K562 (cell line): Measurements from ENCODE around the gene C1orf167. TPM values are rescaled to one million over a fixed set of nuclear protein-coding genes. Genes with fewer than 3 reads are reported as not detected.
A peak's percentile ranks its signal among the peaks of the same experiment; 100 is the strongest.

ENCODE experiments used
- ARID2 ChIP-seq: fragments of 450-650 bp; IDR thresholded peaks from 2 replicates; pipeline ENCODE4 v1.6.1; 2017; ENCODE audit warnings: antibody characterized with exemption, mild to moderate bottlenecking
- ATF7 ChIP-seq: fragments of 450-650 bp; IDR thresholded peaks from 2 replicates; pipeline ENCODE4 v1.7.1; 2014; ENCODE audit warnings: mild to moderate bottlenecking, moderate library complexity
- GTF2A2 ChIP-seq: IDR thresholded peaks from 2 replicates; pipeline ENCODE4 v1.6.1; 2016; ENCODE audit warnings: mild to moderate bottlenecking, missing genetic modification characterization, missing compliant biosample characterization
- MCM7 ChIP-seq, 2 experiments: fragments of 450-650 bp; IDR thresholded peaks; 2 replicates each; pipeline ENCODE4 v1.6.1; 2016 to 2018
- MECOM ChIP-seq: fragments of 250-450 bp; sonication (Bioruptor Pico); IDR thresholded peaks from 2 replicates; pipeline ENCODE4 v1.8.0; 2022; ENCODE audit warnings: inconsistent platforms
- ZNF140 ChIP-seq: fragments of 250-450 bp; sonication (Bioruptor Pico); IDR thresholded peaks from 2 replicates; pipeline ENCODE4 v1.8.0; 2021; ENCODE audit warnings: moderate library complexity, mild to moderate bottlenecking, inconsistent platforms
- ZNF174 ChIP-seq: fragments of 250-450 bp; sonication (Bioruptor Pico); IDR thresholded peaks from 2 replicates; pipeline ENCODE4 v1.4.0; 2020; ENCODE audit warnings: mild to moderate bottlenecking
- ZNF217 ChIP-seq: sonication (generic); formaldehyde crosslinking; IDR thresholded peaks from 2 replicates; pipeline ENCODE4 v1.8.0; 2022; ENCODE audit warnings: mild to moderate bottlenecking, missing genetic modification reagents
- ZNF780A ChIP-seq: fragments of 250-450 bp; sonication (Bioruptor Pico); IDR thresholded peaks from 2 replicates; pipeline ENCODE4 v1.5.0; 2021; ENCODE audit warnings: mild to moderate bottlenecking
- ZSCAN32 ChIP-seq: fragments of 450-650 bp; formaldehyde crosslinking; IDR thresholded peaks from 2 replicates; pipeline ENCODE4 v1.4.0; 2020; ENCODE audit warnings: mild to moderate bottlenecking, moderate library complexity
- polyA plus RNA-seq, 8 experiments: library from polyadenylated mRNA; depleted of rRNA in 4 of 8; stranded (reverse) in 5 of 8; unstranded in 3 of 8; fragments of >200 nt; fragmentation: Nextera tagmentation in 2 of 8; fragmentation: Illumina TruSeq in 1 of 8; extraction: Ambion mirVana in 2 of 8; extraction: Trizol in 1 of 8; gene quantifications; 2 replicates each; pipeline versions ENCODE4 v1.2.1 to v1.2.3, GENCODE V29; 2011 to 2014; ENCODE audit warnings: inconsistent platforms in 1 of 8, missing spikeins in 1 of 8
- total RNA-seq, 7 experiments: library from RNA; depleted of rRNA in 6 of 7; stranded (reverse); fragments of >200 nt in 6 of 7; fragmentation: Illumina TruSeq in 2 of 7; extraction: Trizol in 2 of 7; gene quantifications; 2 replicates each; pipeline versions ENCODE4 v1.2.1 to v1.2.3, GENCODE V29; 2011 to 2021; ENCODE audit warnings: low replicate concordance in 1 of 7
- TF ChIP-seq, protein P1 (sequence below): fragments of 450-650 bp; IDR thresholded peaks from 2 replicates; pipeline ENCODE4 v1.6.1; 2018; ENCODE audit not compliant: partially characterized antibody
- TF ChIP-seq, protein P2 (sequence below): sonication (generic); formaldehyde crosslinking; IDR thresholded peaks from 2 replicates; pipeline ENCODE4 v1.8.0; 2023; ENCODE audit warnings: missing genetic modification reagents, mild to moderate bottlenecking, borderline replicate concordance
- TF ChIP-seq, protein P3 (sequence below): fragments of 150-350 bp; conservative IDR thresholded peaks from 2 replicates; pipeline ENCODE4 v1.6.1; 2014; ENCODE audit warnings: low read length
- TF ChIP-seq, protein P4 (sequence below): fragments of 450-650 bp; IDR thresholded peaks from 2 replicates; pipeline ENCODE4 v1.6.1; 2016; ENCODE audit warnings: borderline replicate concordance

Gene C1orf167
- total and polyA plus RNA-seq, 9 of the 15 experiments (the other 6 are each of a cell fraction or from before 2014, with no cell fraction given): 0.22 to 0.86 (median 0.31) TPM; not detected in 2

DNA sequence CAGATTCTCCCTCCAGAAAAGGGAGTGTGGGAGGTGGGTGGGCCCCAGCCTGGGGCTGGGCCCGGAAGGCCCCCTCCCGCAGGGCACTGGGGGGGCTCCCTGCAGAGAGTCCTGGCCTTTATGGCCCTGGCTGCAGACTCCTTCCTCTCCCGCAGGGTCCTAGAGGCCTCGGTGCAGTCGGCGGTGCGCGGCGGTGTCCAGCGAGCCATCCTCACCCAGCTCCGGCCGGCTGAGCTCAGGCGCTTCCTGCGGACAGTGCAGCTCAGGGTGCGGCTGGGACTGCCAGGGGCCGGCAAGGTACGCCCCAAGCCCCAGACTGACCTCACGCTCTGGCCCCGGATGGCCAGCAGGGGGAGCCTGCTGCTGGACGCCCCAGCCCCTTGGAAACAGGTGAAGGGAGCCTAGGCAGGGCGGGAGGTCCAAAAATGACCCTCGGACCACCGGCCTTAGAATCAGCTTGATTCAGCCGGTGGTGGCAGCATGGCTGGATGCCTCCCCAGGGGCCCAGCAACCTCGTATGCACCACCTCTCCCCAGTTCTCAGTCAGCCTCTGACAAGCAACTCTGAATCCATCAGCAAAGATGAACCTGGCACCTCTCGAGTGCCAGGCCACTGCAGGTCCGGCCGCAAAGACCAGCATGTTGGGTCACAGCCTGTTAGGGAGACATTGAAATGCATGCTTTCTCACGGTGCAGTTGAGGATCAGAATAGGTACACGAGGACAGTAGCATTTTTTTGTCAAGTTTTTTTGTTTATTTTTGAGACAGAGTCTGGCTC lies 23.2 kb downstream of the C1orf167 start (continued):
- TF ChIP-seq, protein P1, sequence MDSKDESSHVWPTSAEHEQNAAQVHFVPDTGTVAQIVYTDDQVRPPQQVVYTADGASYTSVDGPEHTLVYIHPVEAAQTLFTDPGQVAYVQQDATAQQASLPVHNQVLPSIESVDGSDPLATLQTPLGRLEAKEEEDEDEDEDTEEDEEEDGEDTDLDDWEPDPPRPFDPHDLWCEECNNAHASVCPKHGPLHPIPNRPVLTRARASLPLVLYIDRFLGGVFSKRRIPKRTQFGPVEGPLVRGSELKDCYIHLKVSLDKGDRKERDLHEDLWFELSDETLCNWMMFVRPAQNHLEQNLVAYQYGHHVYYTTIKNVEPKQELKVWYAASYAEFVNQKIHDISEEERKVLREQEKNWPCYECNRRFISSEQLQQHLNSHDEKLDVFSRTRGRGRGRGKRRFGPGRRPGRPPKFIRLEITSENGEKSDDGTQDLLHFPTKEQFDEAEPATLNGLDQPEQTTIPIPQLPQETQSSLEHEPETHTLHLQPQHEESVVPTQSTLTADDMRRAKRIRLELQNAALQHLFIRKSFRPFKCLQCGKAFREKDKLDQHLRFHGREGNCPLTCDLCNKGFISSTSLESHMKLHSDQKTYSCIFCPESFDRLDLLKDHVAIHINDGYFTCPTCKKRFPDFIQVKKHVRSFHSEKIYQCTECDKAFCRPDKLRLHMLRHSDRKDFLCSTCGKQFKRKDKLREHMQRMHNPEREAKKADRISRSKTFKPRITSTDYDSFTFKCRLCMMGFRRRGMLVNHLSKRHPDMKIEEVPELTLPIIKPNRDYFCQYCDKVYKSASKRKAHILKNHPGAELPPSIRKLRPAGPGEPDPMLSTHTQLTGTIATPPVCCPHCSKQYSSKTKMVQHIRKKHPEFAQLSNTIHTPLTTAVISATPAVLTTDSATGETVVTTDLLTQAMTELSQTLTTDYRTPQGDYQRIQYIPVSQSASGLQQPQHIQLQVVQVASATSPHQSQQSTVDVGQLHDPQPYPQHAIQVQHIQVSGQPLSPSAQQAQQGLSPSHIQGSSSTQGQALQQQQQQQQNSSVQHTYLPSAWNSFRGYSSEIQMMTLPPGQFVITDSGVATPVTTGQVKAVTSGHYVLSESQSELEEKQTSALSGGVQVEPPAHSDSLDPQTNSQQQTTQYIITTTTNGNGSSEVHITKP: peak; percentile 6
- TF ChIP-seq, protein P2, sequence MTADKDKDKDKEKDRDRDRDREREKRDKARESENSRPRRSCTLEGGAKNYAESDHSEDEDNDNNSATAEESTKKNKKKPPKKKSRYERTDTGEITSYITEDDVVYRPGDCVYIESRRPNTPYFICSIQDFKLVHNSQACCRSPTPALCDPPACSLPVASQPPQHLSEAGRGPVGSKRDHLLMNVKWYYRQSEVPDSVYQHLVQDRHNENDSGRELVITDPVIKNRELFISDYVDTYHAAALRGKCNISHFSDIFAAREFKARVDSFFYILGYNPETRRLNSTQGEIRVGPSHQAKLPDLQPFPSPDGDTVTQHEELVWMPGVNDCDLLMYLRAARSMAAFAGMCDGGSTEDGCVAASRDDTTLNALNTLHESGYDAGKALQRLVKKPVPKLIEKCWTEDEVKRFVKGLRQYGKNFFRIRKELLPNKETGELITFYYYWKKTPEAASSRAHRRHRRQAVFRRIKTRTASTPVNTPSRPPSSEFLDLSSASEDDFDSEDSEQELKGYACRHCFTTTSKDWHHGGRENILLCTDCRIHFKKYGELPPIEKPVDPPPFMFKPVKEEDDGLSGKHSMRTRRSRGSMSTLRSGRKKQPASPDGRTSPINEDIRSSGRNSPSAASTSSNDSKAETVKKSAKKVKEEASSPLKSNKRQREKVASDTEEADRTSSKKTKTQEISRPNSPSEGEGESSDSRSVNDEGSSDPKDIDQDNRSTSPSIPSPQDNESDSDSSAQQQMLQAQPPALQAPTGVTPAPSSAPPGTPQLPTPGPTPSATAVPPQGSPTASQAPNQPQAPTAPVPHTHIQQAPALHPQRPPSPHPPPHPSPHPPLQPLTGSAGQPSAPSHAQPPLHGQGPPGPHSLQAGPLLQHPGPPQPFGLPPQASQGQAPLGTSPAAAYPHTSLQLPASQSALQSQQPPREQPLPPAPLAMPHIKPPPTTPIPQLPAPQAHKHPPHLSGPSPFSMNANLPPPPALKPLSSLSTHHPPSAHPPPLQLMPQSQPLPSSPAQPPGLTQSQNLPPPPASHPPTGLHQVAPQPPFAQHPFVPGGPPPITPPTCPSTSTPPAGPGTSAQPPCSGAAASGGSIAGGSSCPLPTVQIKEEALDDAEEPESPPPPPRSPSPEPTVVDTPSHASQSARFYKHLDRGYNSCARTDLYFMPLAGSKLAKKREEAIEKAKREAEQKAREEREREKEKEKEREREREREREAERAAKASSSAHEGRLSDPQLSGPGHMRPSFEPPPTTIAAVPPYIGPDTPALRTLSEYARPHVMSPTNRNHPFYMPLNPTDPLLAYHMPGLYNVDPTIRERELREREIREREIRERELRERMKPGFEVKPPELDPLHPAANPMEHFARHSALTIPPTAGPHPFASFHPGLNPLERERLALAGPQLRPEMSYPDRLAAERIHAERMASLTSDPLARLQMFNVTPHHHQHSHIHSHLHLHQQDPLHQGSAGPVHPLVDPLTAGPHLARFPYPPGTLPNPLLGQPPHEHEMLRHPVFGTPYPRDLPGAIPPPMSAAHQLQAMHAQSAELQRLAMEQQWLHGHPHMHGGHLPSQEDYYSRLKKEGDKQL (CRISPR knock-in tag): peak; percentile 86; the same call in 1 of the 2 replicates
- TF ChIP-seq ZSCAN32 (CRISPR knock-in tag) (no peak), ZNF217 (CRISPR knock-in tag) (no peak), ATF7 (peak; percentile 82), ZNF140 (CRISPR knock-in tag) (no peak), MECOM (CRISPR knock-in tag) (no peak), GTF2A2 (tag) (no peak), ZNF174 (no peak), ZNF780A (CRISPR knock-in tag) (no peak), MCM7 (IDR thresholded peaks at IDR 0.05) (no peak), ARID2 (no peak)
- TF ChIP-seq, protein P3, sequence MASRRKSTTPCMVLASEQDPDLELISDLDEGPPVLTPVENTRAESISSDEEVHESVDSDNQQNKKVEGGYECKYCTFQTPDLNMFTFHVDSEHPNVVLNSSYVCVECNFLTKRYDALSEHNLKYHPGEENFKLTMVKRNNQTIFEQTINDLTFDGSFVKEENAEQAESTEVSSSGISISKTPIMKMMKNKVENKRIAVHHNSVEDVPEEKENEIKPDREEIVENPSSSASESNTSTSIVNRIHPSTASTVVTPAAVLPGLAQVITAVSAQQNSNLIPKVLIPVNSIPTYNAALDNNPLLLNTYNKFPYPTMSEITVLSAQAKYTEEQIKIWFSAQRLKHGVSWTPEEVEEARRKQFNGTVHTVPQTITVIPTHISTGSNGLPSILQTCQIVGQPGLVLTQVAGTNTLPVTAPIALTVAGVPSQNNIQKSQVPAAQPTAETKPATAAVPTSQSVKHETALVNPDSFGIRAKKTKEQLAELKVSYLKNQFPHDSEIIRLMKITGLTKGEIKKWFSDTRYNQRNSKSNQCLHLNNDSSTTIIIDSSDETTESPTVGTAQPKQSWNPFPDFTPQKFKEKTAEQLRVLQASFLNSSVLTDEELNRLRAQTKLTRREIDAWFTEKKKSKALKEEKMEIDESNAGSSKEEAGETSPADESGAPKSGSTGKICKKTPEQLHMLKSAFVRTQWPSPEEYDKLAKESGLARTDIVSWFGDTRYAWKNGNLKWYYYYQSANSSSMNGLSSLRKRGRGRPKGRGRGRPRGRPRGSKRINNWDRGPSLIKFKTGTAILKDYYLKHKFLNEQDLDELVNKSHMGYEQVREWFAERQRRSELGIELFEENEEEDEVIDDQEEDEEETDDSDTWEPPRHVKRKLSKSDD: no peak
- TF ChIP-seq, protein P4, sequence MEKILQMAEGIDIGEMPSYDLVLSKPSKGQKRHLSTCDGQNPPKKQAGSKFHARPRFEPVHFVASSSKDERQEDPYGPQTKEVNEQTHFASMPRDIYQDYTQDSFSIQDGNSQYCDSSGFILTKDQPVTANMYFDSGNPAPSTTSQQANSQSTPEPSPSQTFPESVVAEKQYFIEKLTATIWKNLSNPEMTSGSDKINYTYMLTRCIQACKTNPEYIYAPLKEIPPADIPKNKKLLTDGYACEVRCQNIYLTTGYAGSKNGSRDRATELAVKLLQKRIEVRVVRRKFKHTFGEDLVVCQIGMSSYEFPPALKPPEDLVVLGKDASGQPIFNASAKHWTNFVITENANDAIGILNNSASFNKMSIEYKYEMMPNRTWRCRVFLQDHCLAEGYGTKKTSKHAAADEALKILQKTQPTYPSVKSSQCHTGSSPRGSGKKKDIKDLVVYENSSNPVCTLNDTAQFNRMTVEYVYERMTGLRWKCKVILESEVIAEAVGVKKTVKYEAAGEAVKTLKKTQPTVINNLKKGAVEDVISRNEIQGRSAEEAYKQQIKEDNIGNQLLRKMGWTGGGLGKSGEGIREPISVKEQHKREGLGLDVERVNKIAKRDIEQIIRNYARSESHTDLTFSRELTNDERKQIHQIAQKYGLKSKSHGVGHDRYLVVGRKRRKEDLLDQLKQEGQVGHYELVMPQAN: peak; percentile 47; the same call in 1 of the 2 replicates
